Measurements from ENCODE around the gene CDC42EP5. TPM values are rescaled to one million over a fixed set of nuclear protein-coding genes. Genes with fewer than 3 reads are reported as not detected.
"Not testable (repeated sequence)": the region's sequence is repeated elsewhere in the genome, so short reads cannot be mapped to it uniquely, and the experiment has no call there.

The CDC42EP5 gene
- total RNA-seq, 2 donors from 2014 or later, result 0.30 TPM; not detected in 1

- no peak overlapping the region for H3K27ac Mint-ChIP-seq
- peaks cover 52% of the 10 kb centered on the region for H3K27me3 Mint-ChIP-seq (ENCODE audit: low read depth)
- DNase-seq, result no peak
- no peaks in the 10 kb centered on the region for H3K36me3 Mint-ChIP-seq (ENCODE audit: insufficient read depth in 2 of 2)
- no peak for ATAC-seq (replicated peaks in 1 of 2)
- H3K9me3 Mint-ChIP-seq, result no peaks in the 10 kb centered on the region
- H3K4me3 Mint-ChIP-seq, result no peak overlapping the region
- H3K4me1 Mint-ChIP-seq (ENCODE audit: low read depth), result peaks cover 8% of the 10 kb centered on the region
Observed at GRCh38 chr19:54480051-54480450, 7.0 kb upstream of the CDC42EP5 start.

DNA sequence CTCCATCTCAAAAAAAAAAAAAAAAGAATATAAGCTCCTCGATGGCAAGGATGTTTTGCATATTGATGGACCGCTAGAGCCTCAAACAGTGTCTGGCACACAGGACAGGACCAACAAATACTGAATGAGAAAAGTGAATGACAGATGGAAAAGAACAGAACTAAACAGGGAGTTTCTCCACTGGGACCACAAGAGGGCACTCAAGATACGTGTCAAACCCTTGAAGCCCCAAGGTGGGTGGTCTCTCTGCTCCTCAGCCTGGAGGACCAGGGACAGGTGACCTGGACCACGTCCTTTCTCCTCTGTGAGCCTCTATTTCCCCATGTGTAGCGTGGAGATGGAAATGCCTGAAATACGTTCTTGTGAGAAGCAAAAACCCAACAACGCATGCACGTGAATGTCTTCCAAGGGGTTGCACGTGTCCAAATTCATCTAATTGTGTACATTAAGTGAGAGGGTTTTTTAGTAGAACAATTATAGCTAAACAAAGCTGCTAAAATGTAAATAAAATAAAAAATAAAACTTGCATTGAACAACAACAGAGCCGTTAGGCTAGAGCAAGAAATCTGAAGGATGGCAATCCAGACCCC, 5.7 kb upstream of the CDC42EP5 start:
- Mint-ChIP-seq H3K27me3 (ENCODE audit: low read depth) (peaks cover 48% of the 10 kb centered on the region), H3K27ac (no peak overlapping the region), H3K9me3 (no peaks in the 10 kb centered on the region), H3K4me1 (ENCODE audit: low read depth) (peaks cover 8% of the 10 kb centered on the region), H3K4me3 (no peak overlapping the region), H3K36me3 (ENCODE audit: insufficient read depth in 2 of 2) (no peaks in the 10 kb centered on the region)
- ATAC-seq (replicated peaks in 1 of 2) (peak in 1 of 2 donors; percentile 36), DNase-seq (no peak)

- Mint-ChIP-seq H3K9me3 (no peaks in the 10 kb centered on the region), H3K4me1 (ENCODE audit: low read depth) (peaks cover 17% of the 10 kb centered on the region), H3K36me3 (ENCODE audit: insufficient read depth in 2 of 2) (no peaks in the 10 kb centered on the region), H3K27ac (no peak overlapping the region), H3K4me3 (no peak overlapping the region), H3K27me3 (ENCODE audit: low read depth) (peaks cover 57% of the 10 kb centered on the region)
- no peak for ATAC-seq (replicated peaks in 1 of 2)
- DNase-seq, result no peak
Observed at GRCh38 chr19:54477650-54478049, 4.6 kb upstream of the CDC42EP5 start.

DNA sequence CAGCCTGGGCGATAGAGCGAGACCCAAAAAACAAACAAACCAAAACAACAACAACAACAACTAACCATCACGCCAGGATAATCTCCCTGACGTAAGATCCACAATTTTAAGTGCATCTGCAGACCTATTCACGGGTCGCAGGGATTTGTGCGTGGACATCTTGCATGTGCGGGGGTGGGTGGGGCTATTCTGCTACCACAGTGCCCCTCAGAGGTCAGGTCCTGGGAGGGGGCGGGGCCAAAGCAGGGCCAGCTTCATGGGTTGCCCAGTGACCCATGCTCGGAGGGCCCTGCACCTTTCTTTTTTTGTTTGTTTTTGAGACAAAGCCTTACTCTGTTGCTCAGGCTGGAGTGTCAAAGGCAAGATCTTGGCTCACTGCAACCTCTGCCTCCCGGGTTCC, 2.6 kb upstream of the CDC42EP5 start:
- H3K36me3 Mint-ChIP-seq (ENCODE audit: insufficient read depth in 2 of 2), result no peaks in the 10 kb centered on the region
- no peak overlapping the region for H3K27ac Mint-ChIP-seq
- H3K27me3 Mint-ChIP-seq (ENCODE audit: low read depth), result peaks cover 49% of the 10 kb centered on the region
- peaks cover 11% of the 10 kb centered on the region for H3K4me1 Mint-ChIP-seq (ENCODE audit: low read depth)
- no peaks in the 10 kb centered on the region for H3K9me3 Mint-ChIP-seq
- no peak overlapping the region for H3K4me3 Mint-ChIP-seq
- DNase-seq, result no peak
- no peak for ATAC-seq (replicated peaks in 1 of 2)

DNA sequence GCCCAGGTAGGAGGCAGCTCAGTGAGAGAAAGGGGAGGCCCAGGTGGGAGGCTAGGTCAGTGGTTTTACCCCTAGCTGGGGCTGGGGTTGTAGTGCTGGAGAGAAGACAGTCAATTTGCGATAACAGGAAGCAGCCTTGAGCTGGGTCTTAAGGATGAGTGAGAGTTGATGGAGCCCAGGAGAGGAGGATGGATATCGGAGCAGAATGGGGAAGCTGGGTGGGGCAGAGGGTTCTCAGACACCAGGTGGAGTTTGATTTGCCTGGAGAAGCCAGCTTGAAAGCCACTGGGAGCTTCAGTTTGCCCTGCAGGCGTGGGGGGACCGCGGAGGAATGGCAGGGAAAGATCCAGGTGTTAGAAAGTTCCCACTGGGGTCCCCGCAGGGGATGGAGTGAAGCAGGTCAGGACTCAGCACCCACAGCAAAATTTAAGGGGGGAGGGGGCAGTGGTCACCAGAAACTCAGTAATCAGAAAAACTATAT, 836 bp upstream of the CDC42EP5 start:
- no peaks in the 10 kb centered on the region for H3K9me3 Mint-ChIP-seq
- no peaks in the 10 kb centered on the region for H3K36me3 Mint-ChIP-seq (ENCODE audit: insufficient read depth in 2 of 2)
- H3K27me3 Mint-ChIP-seq (ENCODE audit: low read depth), result peaks cover 55% of the 10 kb centered on the region

GRCh38 chr19:54470991-54471782, 1.9 kb downstream of the CDC42EP5 start:
- DNase-seq, result no peak
- H3K4me3 Mint-ChIP-seq, result peak overlapping the region; percentile 43 to 59
- H3K36me3 Mint-ChIP-seq (ENCODE audit: insufficient read depth in 2 of 2), result no peaks in the 10 kb centered on the region
- ATAC-seq (replicated peaks in 1 of 2), result peak; percentile 53 to 56
- peaks cover 22% of the 10 kb centered on the region for H3K4me1 Mint-ChIP-seq (ENCODE audit: low read depth)
- peaks cover 34% of the 10 kb centered on the region for H3K27me3 Mint-ChIP-seq (ENCODE audit: low read depth)
- H3K27ac Mint-ChIP-seq, result no peak overlapping the region
- no peaks in the 10 kb centered on the region for H3K9me3 Mint-ChIP-seq

More for the DNA sequence above, 836 bp upstream of the CDC42EP5 start:
- Mint-ChIP-seq H3K27ac (no peak overlapping the region), H3K4me1 (ENCODE audit: low read depth) (peaks cover 22% of the 10 kb centered on the region), H3K4me3 (no peak overlapping the region)
- DNase-seq (no peak), ATAC-seq (replicated peaks in 1 of 2) (no peak)

DNA sequence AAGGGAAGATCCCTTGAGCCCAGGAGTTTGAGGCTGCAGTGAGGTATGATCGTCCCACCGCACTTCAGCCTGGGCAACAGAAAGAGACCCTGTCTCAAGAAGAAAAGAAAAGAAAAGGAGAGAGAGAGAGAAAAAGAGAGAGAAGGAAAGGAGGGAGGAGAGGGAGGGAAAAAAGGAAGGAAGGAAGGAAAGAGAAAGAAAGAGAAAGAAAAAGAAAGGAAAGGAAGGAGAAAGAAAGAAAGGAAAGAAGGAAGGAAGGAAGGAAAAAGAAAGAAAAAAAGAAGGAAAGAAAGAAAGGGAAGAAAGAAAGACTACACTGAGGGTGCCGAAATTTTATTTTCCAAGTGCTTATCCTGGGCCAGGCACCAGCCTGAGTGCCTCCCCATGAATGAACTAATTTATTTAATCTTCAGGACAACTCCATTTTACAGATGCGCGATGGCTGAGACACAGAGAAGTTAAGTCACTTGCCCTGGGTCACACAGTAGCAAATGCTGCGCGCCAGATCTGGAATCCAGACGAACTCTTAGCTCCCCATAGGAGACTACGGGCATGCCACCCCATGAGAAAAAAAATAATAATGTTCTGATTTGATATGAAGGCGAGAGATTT, 2.7 kb downstream of the CDC42EP5 start:
- Mint-ChIP-seq H3K36me3 (ENCODE audit: insufficient read depth in 2 of 2) (peaks cover 0 to 4% of the 10 kb centered on the region in 2 donors), H3K4me1 (ENCODE audit: low read depth) (peaks cover 25% of the 10 kb centered on the region), H3K9me3 (no peaks in the 10 kb centered on the region), H3K4me3 (peak overlapping the region; percentile 23 to 56), H3K27me3 (ENCODE audit: low read depth) (peaks cover 34% of the 10 kb centered on the region), H3K27ac (no peak overlapping the region)
- ATAC-seq (replicated peaks in 1 of 2) (peak in 1 of 2 donors; percentile 18), DNase-seq (no peak)

- peaks cover 34% of the 10 kb centered on the region for H3K27me3 Mint-ChIP-seq (ENCODE audit: low read depth)
- no peak overlapping the region for H3K27ac Mint-ChIP-seq
- H3K9me3 Mint-ChIP-seq, result no peaks in the 10 kb centered on the region
- no peak overlapping the region for H3K4me3 Mint-ChIP-seq
- DNase-seq (no peak), ATAC-seq (replicated peaks in 1 of 2) (no peak)
- peaks cover 0 to 6% of the 10 kb centered on the region in 2 donors for H3K36me3 Mint-ChIP-seq (ENCODE audit: insufficient read depth in 2 of 2)
- H3K4me1 Mint-ChIP-seq (ENCODE audit: low read depth), result peaks cover 30% of the 10 kb centered on the region
Observed at GRCh38 chr19:54469496-54469934, 3.6 kb downstream of the CDC42EP5 start.

DNA sequence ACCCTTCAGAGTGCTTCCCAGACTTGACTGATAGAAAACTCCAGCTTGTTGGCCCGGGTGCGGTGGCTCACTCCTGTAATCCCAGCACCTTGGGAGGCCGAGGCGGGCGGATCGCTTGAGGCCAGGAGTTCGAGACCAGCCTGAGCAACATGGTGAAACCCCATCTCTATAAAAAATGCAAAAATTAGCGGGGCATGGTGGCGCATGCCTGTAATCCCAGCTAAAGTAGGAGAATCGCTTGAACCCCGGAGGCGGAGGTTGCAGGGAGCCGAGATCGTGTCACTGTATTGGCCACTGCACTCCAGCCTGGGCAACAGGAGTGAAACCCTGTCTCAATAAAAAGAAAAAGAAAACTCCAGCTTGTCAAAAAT, 7.0 kb downstream of the CDC42EP5 start:
- not testable (repeated sequence) for DNase-seq; H3K36me3 Mint-ChIP-seq (ENCODE audit: insufficient read depth in 2 of 2); H3K9me3 Mint-ChIP-seq; ATAC-seq (replicated peaks in 1 of 2)
- Mint-ChIP-seq H3K4me1 (ENCODE audit: low read depth) (peaks cover 35% of the 10 kb centered on the region), H3K27me3 (ENCODE audit: low read depth) (peaks cover 21% of the 10 kb centered on the region), H3K27ac (peak overlapping the region; percentile 48), H3K4me3 (peak overlapping the region; percentile 77 to 79)

DNA sequence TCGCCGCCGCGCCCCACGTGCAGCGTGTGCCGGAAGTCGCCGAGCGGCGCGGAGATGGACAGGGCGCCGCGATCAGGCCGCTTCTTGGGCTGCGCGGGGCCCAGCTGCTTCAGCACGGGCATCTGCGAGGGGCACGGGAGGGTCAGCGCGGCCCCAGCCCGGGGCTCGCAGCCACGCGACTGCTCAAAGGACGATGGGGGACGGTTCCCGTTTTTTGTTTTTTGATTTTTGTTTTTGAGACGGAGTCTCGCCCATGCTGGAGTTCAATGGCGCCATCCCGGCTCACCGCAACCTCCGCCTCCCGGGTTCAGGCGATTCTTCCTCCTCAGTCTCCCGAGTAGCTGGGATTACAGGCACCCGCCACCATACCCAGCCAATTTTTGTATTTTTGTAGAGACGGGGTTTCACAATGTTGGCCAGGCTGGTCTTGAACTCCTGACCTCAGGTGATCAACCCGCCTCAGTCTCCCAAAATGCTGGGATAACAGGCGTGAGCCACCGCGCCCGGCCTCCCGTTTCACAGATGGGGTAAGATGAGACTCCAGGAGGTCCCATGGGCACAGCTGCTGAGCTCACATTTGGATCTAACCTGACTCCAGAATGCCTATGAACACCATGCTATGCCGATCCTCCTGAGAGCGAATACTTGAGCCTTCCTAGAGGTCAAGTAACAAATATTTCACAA, 7.5 kb downstream of the CDC42EP5 start:
- H3K4me1 Mint-ChIP-seq (ENCODE audit: low read depth), result peaks cover 31% of the 10 kb centered on the region
- H3K9me3 Mint-ChIP-seq, result no peaks in the 10 kb centered on the region
- ATAC-seq (replicated peaks in 1 of 2), result no peak
- H3K27ac Mint-ChIP-seq, result peak overlapping the region; percentile 48
- H3K4me3 Mint-ChIP-seq, result peak overlapping the region; percentile 77 to 79
- H3K27me3 Mint-ChIP-seq (ENCODE audit: low read depth), result peaks cover 18% of the 10 kb centered on the region
- DNase-seq, result no peak
- peaks cover 3 to 9% of the 10 kb centered on the region in 2 donors for H3K36me3 Mint-ChIP-seq (ENCODE audit: insufficient read depth in 2 of 2)

- peak; percentile 62 to 64 for ATAC-seq (replicated peaks in 1 of 2)
- H3K27ac Mint-ChIP-seq, result peak overlapping the region; percentile 85
Observed at GRCh38 chr19:54464630-54465425, 8.3 kb downstream of the CDC42EP5 start.

GRCh38 chr19:54464044-54464629, 9.0 kb downstream of the CDC42EP5 start:
- peaks cover 4% of the 10 kb centered on the region for H3K27me3 Mint-ChIP-seq (ENCODE audit: low read depth)
- H3K36me3 Mint-ChIP-seq (ENCODE audit: insufficient read depth in 2 of 2), result peaks cover 3 to 9% of the 10 kb centered on the region in 2 donors
- ATAC-seq (replicated peaks in 1 of 2), result peak; percentile 71 to 73
- no peaks in the 10 kb centered on the region for H3K9me3 Mint-ChIP-seq
- peak overlapping the region; percentile 83 to 85 for H3K4me3 Mint-ChIP-seq
- peak overlapping the region; percentile 85 for H3K27ac Mint-ChIP-seq
- peak; percentile 96 to 98 for DNase-seq
- H3K4me1 Mint-ChIP-seq (ENCODE audit: low read depth), result peaks cover 31% of the 10 kb centered on the region

More at GRCh38 chr19:54464630-54465425, 8.3 kb downstream of the CDC42EP5 start:
- Mint-ChIP-seq H3K9me3 (no peaks in the 10 kb centered on the region), H3K4me1 (ENCODE audit: low read depth) (peaks cover 26% of the 10 kb centered on the region), H3K27me3 (ENCODE audit: low read depth) (peaks cover 11% of the 10 kb centered on the region), H3K4me3 (peak overlapping the region; percentile 83 to 85), H3K36me3 (ENCODE audit: insufficient read depth in 2 of 2) (peaks cover 3 to 9% of the 10 kb centered on the region in 2 donors)
- peak; percentile 93 to 94 for DNase-seq
